PC-9 (cell line): ENCODE measurements around the gene ZC3HAV1.

Experiments used
- EZH2 ChIP-seq: fragments of 200-600 bp; sonication (generic); IDR thresholded peaks from 2 replicates; pipeline ENCODE4 v1.8.0; 2017; ENCODE audit warnings: antibody characterized with exemption, low read depth
- TF ChIP-seq, protein P1 (sequence below): fragments of 200-600 bp; sonication (generic); conservative IDR thresholded peaks from 2 replicates; pipeline ENCODE4 v1.6.1; 2017; ENCODE audit warnings: mixed run types, antibody characterized with exemption, mild to moderate bottlenecking, moderate library complexity

DNA sequence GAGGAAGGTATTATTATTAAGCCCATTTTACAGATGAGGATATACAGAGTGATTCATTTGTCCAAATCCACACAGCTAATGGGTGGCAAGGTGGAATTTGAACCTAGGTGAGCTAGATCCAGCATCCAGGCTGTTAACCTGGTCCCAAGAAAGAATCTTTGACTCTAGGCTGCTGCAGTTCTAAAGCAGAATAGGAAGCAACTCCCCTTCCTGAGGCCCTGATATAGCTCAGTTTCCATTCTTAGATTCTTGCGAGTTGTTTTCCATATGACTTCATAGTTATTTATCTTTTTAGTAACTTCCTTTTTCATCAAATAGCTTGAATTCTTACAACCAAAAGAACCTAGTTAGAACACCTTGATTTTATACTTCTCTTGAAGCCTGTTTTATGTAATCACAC, 49.6 kb downstream of the ZC3HAV1 start:
- TF ChIP-seq, protein P1, sequence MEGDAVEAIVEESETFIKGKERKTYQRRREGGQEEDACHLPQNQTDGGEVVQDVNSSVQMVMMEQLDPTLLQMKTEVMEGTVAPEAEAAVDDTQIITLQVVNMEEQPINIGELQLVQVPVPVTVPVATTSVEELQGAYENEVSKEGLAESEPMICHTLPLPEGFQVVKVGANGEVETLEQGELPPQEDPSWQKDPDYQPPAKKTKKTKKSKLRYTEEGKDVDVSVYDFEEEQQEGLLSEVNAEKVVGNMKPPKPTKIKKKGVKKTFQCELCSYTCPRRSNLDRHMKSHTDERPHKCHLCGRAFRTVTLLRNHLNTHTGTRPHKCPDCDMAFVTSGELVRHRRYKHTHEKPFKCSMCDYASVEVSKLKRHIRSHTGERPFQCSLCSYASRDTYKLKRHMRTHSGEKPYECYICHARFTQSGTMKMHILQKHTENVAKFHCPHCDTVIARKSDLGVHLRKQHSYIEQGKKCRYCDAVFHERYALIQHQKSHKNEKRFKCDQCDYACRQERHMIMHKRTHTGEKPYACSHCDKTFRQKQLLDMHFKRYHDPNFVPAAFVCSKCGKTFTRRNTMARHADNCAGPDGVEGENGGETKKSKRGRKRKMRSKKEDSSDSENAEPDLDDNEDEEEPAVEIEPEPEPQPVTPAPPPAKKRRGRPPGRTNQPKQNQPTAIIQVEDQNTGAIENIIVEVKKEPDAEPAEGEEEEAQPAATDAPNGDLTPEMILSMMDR, result no peak
- TF ChIP-seq EZH2, result no peak
